Measurements from ENCODE around the gene NPDC1.

The NPDC1 gene

DNA sequence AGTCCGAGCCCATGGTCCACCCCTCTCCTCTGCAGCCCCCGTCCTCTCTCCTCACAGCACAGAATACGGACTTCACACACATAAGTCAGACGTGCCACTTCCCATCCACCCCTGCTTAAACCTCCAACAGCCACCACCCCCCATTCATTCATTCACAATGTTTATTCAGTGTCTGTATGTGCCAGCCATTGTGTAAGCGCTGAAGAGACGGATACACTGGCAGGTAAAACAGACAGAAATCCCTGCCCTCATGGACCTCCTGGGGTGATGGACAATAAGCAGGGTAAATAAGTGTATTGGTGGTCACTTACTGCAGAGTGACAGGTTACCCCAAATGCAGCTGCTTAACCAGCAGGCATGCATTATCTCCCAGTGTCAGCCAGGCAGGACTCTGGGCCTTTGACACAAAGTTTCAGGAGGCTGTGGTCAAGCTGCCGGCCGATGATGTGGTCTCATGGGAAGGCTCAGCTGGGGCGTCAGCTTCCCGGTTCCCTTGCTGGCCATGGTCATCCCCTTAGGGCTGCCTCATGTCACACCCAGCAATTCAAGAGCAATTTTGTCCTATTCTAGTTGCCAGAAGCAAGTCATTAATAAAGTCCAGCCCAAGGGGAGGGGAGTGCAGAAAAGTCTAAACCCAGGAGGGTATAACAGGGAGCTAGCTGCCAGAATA lies 55.6 kb downstream of the NPDC1 start:
- no peak for ATAC-seq

Data from activated CD4-positive, CD25-positive, alpha-beta regulatory T cell treated with anti-CD3 and anti-CD28 coated beads, Interleukin-2, amount 50 U/mL, for 24 hours (primary cell).